IPS-NIHi11 (cell line): ENCODE data around the gene KATNIP.
A peak's percentile ranks its signal among the peaks of the same experiment; 100 is the strongest.
"Not testable (repeated sequence)": the region's sequence is repeated elsewhere in the genome, so short reads cannot be mapped to it uniquely, and the experiment has no call there.

ENCODE experiments used
- DNase-seq: peaks from one replicate; pipeline ENCODE4 v3.0.0; 2012; ENCODE audit warnings: mixed read lengths, low spot score

The KATNIP gene

DNA sequence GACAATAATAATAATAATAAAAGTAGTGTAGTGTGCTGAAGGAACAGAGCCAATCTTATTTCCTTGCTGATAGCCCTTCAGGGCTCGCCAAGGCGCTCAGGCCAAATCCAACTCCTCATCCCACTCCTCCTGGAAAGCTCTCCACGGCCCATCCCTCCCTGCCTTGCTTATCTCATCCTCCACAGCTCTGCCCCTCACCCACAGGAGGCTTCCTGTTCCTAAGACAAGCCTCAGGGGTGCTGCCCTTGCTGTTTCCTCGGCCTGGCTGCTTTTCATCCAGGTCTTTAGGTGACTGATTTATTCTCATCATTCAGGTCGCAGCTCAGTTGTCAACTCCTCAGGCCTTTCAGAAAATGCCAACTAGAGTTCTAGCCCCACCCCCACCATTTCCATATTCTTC, 11.4 kb upstream of the KATNIP start:
- DNase-seq: no peak

DNA sequence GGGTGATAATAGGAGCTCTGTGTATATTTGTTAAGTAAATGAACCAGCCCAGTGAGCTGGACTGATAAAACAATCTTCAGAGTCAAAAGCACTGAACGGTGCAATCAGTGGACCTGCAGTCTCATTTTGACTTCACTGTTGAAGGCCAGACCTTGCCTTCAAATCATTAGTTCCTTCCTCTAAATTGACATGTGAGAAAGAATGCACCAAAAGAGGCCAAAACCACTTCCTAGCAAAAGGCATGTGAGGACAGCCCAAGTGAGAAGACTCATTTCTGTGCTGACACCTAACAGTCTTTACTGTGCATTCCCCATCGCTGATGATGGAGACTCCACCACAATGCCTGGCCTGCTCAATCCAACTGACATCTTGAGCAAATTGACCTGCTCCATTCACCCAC, 10.8 kb upstream of the KATNIP start:
- no peak for DNase-seq

DNA sequence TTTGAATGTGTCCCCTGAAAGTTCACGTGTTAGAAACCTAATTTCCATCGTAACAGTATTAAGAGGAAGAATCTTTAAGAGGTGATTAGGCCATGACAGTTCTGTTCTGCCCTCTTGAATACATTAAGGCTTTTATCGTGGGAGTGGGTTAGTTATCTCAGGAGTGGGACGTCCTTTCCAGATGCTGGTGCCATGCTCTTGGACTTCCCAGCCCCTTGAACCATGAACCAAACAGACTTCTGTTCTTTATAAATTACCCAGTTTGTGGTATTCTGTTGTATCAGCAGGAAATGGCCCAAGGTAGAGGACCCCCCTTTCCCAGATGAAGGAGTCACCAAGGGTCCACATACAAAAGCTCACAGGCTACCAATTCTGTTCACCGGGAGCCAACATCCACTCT, 10.3 kb upstream of the KATNIP start:
- DNase-seq: no peak

DNA sequence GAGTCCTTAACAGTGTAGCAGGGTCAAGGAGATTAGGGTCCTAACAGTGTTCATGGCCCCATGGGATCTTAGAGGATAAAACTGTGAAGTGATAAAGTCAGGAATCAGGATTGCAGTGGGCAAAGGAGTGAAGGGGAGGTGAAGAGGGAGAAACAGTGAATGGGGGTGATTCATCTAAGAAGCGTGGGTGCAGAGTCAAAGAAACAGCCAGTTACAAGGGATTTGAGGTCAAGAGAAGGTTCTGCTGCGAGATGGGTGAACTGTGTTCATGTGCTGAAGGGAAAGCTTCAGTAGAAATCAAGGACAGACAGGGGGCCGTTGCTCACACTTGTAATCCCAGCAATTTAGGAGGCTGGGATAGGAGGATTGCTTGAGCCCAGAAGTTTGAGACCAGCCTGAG, 6.1 kb upstream of the KATNIP start:
- DNase-seq: no peak

DNA sequence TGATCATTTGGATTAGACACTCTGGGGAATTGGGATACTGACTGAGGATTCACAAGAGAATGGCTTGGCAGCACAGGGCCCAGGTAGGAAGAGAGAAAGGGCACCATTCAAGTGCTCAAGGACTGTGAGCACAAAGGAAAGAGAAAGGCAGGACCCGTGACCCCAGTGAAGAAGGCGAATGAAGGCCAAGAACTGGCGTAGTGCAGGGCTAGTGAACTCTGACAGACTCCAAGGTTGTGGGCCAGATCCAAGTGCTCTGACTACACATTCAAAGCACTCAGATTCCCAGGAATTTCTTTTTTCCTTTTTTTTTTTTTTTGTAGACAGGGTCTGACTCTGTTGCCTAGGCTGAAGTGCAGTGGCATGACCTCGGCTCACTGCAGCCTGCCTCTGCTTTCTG, 5.3 kb upstream of the KATNIP start:
- no peak for DNase-seq

DNA sequence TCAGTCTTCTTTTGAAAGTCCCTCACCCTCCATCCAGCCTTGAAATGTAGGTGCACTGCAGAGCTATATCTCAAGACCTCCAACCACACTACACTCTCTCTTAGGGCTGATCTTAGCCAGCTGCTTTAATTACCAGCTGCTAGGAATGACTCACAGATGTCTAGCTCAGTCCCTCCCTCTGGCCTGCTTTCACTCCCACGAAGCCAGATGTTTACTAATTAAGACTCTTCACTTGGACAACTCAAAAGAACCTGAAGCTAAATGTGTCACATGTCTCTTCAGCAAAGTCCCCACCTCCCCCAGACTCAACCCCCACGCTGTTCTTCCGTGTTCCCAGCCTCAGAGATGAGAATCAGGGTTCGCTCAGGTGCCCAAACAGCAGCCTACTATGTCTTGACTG, 2.8 kb upstream of the KATNIP start:
- no peak for DNase-seq

DNA sequence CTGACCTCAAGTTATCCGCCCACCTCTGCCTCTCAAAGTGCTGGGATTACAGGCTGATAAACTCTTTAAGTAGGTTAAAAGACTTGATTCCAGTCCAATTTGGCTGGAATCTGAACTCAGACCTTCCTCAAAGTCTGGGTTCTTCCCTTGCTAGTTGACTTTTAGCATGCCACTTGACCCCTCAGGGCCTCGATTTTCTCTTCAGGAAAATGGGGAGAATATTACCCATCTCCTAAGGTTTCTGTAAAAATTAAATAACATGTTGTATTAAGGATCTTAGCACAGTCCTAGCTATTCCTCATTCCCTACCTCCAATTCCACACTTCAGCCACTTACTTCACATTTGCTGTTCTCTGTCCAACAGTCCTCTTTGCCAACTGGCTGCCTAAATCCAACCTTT, 2.1 kb upstream of the KATNIP start:
- no peak for DNase-seq

DNA sequence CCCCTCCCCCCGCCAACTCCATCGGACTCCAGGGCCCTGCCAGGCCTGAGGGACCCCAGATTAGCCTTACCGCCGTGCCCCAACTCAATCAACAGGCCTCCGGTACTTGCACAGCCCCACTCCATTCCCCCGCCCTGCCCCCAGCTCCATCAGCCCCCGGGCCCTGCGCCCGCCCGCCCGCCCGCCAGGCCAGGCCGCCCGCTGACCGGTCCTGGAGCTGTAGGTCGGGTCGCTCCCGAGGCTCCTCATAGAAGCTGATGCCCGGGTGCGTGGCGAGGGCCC, 539 bp upstream of the KATNIP start:
- DNase-seq: peak; percentile 78

DNA sequence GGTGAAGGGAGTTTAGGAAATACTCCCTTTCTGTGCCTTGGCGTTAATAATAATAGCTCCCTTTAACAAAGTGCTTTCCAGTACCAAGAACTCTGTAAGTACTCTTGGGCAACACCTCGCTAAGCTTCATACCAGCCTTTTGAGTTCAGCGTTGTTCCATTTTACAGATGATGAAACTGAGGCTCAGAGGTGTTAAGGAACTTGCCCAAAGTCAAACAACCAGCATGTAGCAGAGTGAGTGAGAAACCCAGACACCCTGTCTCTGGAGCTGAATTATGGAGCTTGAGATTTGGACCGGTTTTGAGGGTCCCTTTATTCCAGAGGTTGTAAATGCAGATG, 607 bp downstream of the KATNIP start:
- DNase-seq: no peak

DNA sequence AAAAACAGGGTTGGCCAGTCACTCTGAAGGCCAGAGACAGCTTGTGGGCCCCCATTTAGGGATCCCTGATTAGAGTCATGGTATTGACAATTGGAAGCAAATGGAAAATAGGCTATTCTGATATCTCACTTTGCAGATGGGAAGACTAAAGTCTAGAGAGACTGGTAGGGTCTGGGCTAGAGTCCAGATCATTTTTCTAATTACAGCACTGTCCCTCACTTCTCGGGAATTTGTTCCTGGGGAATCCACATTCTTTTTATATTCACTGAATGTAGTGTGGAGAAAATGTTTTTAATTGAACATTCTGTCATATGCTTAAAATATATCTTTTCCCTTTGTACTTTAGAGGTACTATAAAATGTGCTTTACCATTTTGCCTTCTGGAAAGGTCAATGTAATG, 1.1 kb downstream of the KATNIP start:
- no peak for DNase-seq

DNA sequence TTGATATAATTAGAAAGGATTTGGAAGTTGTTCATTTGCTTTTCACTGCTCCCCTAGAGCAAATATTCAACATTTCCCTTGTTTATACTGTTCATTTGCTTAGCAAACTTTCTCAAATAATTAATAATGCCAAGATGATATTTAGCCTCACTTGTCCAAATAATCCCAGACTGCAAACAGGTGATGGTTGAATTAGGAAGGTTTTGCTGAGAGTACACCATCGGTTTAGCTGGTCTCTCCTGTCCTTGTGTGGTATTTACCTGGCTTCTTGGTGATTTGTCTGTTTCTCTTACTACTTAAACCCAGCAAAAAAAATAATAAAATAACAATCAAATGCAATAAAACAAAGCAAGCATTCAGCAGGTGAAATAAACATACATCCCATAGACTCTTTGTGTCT, 6.5 kb downstream of the KATNIP start:
- DNase-seq: no peak

DNA sequence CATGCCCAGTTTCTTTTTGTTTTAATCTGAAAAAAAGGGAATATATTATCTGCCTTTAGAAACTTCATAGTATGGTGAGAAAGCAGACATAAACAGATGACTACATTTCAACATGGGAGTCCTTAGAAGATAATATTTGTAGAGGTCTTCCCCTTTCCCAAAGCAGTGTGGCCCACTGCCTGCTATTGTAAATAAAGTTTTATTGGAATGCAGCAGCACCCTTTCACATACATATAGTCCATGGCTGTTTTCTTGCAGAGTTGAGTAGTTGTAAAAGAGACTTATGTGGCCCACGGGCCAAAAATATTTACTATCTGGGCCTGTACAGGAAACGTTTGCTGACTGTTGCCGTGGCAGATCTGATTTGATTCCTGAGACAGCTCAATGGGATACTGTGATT, 8.5 kb downstream of the KATNIP start:
- no peak for DNase-seq

DNA sequence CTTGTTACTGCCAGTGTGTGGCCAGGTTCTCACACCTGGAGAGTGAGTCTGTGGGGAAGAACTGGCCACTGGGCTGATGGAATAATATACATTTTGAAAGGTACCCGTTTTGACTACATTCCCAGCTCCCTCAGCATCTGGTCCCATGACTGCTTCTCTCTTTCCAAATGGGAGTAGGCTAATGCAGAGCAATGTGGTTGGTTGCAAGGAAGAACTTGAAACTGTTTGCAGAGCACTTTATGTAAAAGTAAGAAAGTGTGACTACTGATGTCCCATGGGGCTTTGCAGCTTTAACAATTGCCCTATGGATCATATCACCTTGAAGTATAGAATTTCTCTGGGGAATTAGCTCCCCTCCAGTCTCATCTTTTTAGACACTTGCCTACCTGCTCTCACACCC, 9.0 kb downstream of the KATNIP start:
- no peak for DNase-seq

DNA sequence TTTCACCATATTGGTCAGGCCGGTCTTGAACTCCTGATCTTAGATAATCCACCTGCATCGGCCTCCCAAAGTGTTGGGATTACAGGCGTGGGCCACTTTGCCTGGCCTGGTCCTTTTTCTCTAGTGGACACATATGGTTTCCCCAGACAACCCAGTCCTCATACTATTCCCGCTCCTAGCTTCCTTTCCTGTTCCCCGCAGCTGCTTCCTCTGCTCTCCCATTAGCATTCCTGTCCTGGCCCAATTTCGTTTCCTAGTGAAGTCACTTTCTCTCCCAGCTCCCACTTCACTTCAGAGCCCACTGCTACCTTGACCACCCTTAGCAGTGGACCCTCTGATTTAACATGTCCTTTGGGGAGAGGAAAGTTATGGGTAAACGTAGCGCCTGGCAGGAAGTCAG, 11.3 kb downstream of the KATNIP start:
- no peak for DNase-seq

DNA sequence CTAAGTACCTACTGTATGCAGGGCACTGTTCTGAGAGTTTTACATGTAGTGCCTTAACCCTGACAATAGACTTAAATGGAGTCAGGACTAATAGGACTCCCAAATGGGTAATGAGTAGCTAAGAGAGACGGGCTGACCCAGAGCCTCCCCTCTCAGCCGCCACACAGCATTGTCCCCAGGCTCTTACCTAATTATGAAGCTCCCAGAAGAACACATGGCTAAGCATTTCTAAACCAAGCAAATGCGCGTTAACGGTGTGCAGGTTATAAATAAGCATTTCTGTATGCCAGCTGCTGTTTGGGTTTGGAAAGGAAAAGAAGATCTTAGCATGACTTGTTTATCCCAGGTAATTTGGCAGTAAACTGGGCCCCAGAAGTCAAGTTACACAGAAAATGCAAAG, 14.3 kb downstream of the KATNIP start:
- DNase-seq: no peak

DNA sequence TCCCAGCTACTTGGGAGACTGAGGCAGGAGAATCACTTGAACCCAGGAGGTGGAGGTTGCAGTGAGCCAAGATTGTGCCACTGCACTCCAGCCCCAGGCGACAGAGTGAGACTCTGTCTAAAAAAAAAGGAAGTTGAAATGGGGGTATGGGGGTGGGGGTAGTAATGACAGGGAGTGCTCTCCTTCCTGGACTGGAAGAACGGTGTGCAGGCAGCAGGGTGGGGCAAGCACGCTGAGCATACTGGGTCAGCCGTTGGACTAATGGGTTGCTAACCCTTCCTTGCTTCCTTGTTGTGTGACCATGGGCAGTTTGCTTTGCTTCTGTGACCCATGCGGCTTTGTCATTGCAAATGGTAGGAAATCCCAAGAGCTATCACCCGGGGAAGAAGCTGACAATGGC, 16.5 kb downstream of the KATNIP start:
- no peak for DNase-seq

DNA sequence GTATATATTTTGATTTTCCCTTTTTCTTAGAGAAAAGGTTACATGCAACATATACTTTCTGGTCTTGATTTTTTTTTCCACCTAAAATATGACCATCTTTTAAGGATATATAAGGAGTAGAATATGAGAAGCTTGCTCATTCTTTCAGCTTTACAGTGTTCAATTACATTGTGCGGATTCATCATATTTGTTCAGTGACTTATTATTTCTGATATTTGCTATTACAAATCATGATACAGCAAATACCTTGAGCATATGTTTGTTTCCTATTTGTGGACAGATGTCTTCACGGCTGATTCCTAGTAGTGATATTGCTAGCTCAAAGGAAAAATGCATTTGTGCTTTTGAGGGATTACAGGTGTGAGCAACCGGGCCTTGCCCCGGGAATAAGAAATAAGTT, 18.1 kb downstream of the KATNIP start:
- no peak for DNase-seq

DNA sequence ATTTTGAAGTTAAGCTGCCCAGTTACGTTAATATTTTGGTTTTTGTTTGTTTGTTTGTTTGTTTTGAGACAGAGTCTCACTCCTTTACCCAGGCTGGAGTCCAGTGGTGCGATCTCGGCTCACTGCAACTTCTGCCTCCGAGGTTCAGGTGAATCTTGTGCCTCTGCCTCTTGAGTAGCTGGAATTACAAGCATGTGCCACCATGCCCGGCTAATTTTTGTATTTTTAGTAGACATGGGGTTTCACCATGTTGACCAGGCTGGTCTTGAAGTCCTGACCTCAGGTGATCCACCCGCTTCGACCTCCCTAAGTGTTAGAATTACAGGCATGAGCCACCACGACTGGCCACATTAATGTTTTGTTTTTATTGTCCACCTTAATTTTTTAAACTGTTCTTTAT, 21.0 kb downstream of the KATNIP start:
- not testable (repeated sequence) for DNase-seq

DNA sequence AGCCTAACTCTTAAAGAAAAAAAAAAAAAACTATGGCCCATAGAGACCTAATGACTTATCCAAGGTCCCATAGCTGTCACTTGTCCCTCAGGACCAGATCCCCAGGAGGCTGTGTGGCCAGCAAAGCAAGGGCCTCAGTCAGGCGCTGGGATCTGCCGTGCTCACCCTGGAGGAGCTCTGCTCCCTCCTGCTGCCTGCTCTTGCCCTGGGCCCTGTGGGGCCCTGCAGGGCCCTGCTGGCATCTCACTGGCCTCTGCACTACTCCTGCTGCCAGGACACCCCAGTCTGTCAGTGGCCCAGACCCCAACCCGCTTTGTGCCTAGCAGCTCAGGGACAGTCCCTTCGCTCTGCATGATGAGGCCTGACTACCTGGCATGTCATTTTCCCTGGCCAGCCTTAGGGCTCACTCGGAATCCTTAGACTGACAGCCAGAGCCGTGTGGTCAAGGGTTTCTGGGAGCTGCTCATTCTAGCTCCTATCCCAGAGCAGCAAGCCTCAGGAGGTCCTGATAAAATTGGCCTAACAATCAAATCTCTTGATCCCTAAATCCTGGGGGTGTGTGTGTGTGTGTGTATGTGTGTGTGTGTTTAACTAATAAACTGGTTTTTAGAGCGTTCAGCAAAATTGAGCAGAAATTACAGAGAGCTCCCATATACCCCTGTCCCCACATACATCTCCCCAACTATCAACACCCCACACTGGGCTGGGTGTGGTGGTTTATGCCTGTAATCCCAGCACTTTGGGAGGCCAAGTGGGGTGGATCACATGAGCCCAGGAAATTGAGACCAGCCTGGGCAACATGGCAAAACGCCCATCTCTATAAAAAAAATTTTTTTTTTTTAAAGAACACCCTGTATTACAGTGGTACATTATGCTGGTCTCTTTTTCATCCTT, 21.7 kb downstream of the KATNIP start:
- DNase-seq: no peak

DNA sequence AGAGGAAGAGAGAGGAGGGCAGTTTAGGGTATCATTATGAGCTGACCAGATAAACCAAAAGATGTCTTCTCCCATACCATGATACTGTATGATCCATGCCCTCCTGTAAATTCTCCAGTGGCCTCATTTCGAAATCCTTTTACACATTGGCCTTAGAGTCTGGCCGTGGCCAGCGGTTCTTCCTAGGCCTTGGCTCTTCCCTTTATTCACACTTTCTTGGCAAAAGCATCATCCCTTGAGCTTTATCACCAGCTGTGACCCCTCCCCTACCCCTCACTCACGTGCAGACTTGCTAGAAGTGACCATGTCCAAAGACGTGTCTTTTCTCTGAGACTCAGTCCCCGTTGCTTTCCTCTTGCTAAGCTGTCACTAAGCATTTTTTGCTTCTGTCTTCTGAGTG, 22.8 kb downstream of the KATNIP start:
- no peak for DNase-seq

DNA sequence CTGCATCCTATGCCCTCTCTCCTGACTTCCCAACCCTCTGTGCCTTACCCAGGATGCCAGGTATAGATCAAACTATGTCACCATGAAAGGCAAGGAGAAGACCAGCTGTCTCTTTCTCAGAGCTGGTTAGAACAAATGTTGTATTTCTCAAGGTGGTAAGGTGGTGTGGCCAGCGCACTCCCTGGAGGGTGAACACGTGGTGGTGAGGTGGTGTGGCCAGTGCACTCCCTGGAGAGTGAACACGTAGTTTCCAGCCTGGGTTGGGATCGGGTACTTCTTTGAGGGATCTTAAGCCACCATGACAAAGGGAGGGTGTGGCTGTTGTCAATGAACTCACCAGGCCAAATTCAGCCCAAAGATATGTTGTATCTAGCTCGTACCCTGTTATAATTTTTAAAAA, 26.8 kb downstream of the KATNIP start:
- no peak for DNase-seq

DNA sequence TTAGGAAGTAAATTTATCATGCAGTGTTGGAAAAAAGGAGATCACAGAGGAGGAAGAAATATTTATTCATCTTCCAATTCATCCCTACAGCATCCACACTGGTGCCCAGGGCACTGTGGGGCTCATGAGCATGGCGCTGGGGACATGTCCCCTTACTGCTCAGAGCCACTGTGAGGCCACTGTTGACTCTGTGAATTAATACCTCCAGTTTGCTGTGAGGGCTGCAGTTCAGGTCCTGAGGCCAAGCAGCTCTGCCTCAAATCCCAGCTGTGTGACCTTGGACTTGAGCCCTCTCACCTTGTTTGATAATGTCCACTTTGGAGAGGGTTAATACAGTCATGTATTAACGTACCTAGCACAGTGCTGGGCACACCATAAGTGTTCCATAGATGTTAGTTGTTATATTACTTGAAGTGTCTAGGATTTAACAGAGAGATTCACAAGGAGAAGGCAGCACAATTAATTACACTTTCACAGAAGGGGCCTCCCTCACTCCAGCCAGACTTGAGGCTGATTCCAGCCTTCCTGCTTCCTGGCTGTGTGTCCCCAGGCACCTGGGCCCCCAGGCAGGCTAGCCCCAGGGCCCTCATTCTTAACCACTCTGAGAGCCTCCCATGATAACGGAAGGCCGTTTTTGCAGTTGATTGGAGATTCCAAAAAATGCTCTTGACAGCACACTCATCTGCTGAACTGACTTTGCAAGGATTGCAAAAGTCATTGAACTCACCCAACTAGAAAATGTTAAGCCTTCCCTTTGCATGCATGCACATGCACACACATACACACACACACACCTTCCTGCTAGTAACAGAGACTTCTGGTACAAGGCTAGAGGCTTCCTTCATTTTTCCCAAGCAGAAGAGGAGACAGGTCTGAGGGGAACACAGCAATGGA, 29.4 kb downstream of the KATNIP start:
- no peak for DNase-seq

DNA sequence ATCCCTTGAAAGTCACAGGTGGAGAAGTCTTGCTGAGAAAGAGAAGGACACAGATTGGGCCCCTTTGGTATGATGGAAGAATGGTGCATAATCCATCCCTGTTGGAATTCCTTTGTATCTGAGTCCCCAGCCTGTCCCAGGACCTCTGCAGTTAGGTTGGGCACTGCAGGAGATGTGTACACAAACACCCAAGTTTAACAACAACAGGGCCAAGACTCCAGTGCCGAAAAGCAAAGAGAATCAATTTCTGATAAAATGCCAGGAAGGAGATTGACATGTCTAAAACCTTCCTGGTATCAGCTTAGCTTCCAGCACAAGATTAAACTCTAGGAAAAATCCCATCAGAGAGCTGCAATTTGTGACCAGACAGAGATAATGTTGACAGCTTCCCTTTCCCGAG, 32.9 kb downstream of the KATNIP start:
- no peak for DNase-seq

DNA sequence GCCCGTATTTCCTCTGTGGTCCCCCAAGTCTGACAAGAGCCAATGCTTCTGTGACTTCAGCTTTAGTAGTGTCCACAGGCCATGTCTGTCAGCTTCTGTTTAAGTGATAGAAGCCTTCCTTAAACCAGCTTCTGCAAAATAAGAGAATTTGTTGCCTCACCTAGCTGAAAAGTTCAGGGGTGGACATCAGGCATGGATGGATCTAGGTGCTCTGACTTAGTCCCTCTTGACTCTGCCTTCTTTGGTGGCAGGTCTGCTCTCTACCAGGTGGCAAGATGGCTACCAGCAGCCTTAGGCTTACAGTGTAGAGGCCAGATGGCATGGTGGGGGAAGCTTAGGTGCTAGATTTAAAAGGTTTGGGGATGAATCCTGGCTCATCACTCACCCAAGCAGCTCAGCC, 33.7 kb downstream of the KATNIP start:
- no peak for DNase-seq
